GM12801 (cell line): Measurements from ENCODE around the gene P2RX4.

ENCODE experiments used
- TF ChIP-seq, protein P1 (sequence below): IDR thresholded peaks from one replicate; pipeline ENCODE4 v1.5.1; 2011; ENCODE audit warnings: control low read depth; ENCODE audit not compliant: insufficient read length; ENCODE audit errors: extremely low read depth

P2RX4 gene, protein sequence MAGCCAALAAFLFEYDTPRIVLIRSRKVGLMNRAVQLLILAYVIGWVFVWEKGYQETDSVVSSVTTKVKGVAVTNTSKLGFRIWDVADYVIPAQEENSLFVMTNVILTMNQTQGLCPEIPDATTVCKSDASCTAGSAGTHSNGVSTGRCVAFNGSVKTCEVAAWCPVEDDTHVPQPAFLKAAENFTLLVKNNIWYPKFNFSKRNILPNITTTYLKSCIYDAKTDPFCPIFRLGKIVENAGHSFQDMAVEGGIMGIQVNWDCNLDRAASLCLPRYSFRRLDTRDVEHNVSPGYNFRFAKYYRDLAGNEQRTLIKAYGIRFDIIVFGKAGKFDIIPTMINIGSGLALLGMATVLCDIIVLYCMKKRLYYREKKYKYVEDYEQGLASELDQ

DNA sequence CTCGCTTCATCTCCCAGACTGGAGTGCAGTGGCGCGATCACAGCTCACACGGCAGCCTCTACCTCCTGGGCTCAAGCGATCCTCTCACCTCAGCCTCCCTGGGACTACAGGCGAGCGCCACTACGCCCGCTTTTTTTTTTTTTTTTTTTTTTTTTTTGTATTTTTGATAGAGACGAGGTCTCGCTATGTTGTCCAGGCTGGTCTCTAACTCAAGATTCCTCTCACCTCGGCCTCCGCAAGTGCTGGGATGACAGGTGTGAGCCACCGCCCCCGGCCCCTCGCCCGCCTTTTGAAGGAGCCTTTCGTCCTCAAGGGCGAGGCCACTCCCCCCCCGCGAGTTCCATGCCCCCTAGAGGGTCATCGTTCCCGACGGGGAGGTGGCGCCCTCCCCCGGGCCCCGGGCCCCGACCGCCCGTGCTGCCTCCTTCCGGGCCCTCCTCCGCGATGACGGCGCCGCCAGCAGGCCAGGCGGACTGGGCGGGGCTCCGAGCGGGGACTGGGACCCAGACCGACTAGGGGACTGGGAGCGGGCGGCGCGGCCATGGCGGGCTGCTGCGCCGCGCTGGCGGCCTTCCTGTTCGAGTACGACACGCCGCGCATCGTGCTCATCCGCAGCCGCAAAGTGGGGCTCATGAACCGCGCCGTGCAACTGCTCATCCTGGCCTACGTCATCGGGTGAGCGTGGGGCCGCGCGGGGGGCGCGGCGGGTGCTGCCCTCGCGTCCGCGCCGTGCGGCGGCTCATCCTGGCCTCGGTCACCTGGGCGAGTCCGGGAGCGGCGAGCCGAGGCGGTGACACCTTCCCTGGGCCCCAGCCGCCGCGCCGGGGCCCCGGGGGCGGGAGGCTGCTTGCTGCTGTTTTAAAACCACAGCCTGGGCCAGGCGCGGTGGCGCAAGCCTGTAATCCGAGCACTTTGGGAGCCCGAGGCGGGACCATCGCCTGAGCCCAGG is at the start of gene P2RX4:
P2RX4 (plus strand) TSS at position 506 of the 949 bp plus-strand sequence; CDS start at position 542, 36 bp downstream.
- TF ChIP-seq, protein P1, sequence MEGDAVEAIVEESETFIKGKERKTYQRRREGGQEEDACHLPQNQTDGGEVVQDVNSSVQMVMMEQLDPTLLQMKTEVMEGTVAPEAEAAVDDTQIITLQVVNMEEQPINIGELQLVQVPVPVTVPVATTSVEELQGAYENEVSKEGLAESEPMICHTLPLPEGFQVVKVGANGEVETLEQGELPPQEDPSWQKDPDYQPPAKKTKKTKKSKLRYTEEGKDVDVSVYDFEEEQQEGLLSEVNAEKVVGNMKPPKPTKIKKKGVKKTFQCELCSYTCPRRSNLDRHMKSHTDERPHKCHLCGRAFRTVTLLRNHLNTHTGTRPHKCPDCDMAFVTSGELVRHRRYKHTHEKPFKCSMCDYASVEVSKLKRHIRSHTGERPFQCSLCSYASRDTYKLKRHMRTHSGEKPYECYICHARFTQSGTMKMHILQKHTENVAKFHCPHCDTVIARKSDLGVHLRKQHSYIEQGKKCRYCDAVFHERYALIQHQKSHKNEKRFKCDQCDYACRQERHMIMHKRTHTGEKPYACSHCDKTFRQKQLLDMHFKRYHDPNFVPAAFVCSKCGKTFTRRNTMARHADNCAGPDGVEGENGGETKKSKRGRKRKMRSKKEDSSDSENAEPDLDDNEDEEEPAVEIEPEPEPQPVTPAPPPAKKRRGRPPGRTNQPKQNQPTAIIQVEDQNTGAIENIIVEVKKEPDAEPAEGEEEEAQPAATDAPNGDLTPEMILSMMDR = no peak

DNA sequence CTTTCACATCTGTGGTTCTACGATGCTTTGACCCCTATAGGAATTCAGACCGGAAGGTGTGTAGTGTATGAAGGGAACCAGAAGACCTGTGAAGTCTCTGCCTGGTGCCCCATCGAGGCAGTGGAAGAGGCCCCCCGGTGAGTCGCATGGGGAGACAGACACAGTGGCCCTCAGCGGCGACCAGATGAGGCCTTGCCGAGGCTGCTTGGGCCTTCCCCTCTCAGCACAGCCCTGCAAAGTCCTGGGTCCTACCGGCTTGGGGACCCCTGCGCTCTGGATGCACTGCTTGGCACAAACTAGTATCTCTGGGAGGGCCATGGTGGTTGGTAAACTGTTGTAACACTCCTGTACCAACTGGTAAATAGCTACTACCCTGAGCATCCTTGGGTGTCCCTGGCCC is 47.5 kb upstream of the P2RX4 start:
- TF ChIP-seq, protein P1 = no peak

DNA sequence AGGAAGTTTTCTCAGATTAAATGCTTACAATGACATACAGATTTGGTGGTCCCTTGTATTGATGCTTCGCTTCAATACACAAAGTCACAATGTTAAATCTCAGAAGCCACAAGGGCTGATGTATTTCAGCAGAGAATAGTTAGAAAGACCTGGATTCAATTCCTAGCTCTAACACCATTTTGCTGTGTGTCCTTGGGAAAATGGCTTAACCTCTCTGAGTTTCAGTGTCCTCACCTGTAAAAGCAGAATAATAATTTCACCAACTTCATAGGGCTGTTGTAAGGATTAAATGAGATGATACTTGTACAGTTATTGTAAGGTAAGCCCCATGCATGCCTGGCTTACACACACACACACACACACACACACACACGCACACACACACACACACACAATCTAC is 46.9 kb upstream of the P2RX4 start:
- TF ChIP-seq, protein P1 = no peak

DNA sequence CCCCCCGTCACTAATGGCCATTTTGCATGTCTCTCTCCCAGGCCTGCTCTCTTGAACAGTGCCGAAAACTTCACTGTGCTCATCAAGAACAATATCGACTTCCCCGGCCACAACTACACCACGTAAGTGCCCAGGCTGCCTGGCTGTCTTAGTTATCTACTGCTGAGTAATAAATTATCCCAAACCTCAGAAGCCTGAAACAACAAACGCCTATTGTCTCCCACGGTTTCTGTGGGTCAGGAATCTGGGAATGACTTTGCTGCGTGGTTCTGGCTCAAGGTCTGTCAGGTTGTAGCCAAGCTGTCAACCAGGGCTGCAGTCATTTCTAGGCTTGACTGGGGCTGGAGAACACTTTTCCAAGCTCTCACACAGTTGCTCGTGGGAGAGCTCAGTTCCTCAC is 44.6 kb upstream of the P2RX4 start:
- TF ChIP-seq, protein P1 = no peak

DNA sequence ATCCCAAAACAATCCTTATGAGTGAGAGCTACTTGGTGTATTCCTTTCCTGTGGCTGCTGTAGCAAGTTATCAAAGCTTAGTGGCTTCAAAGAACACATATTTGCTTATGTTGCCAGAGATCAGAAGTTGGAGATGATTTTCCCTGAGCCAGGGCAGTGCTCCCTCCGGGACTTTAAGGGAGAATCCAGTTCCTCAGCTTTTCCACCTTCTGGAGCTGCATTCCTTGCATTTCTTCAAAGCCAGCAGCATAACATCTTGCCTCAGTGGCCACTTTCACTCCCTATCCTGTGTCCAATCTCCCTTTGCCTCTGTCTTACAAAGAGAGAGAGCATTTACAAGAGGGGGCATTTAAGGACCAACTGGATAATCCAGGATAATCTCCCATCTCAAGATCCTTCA is 43.6 kb upstream of the P2RX4 start:
- TF ChIP-seq, protein P1 = no peak

DNA sequence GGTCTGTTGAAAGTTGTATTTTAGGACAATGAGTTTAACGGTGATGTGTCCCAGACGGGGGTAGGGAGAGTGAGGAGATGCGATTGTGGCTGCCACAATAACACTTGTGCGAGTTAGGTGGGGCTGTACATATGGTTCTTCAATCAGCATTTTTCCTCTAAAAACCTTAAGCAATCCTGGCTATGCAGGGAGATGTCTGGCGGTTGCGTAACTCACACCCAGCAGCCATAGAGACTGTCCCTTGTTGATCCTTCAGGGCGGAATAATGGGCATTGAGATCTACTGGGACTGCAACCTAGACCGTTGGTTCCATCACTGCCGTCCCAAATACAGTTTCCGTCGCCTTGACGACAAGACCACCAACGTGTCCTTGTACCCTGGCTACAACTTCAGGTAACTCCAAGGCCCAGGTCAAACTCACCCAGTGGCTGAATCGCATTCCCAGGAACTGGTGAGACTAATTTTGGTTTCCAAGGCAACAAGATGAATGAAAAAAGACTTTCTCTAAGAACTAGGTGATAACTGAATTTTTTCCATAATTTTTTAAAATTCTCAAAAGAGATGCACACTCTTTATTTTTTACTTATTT is 42.6 kb upstream of the P2RX4 start:
- TF ChIP-seq, protein P1 = no peak

DNA sequence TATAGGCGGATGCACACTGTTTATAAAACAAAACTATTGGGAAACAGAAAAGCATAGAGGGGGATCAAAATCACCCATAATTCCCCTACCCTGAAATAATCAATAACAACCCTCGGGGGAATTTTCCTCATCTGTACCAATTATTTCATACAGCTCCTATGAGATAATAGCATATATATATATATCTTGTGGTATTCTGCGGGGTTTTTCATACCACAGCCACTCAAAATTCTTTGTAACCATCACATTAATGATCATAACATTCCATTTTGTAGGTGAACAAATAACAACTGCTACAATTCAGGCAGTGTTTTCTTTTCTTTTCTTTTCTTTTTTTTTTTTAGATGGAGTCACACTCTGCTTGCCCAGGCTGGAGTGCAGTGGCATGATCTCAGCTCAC is 42.0 kb upstream of the P2RX4 start:
- TF ChIP-seq, protein P1 = no peak
